ENCODE results near the gene NADSYN1. TPM values are rescaled to one million over a fixed set of nuclear protein-coding genes. Genes with fewer than 3 reads are reported as not detected.

Gene NADSYN1
- total and polyA plus RNA-seq, 2 of the 13 experiments (the other 11 are each of a cell fraction or from before 2014, with no cell fraction given): 35.7 to 51.5 TPM

GRCh38 chr11:71462726-71463125 lies 9.7 kb downstream of the NADSYN1 start:
- H3K27ac ChIP-seq (ENCODE audit: extremely low read length, insufficient read depth, low read length): no peak overlapping the region
- H3K36me3 ChIP-seq (replicated peaks in 1 of 2; ENCODE audit: control insufficient read depth in 1 of 2, insufficient read depth in 2 of 2, low read length in 2 of 2): peaks cover 22 to 52% of the 10 kb centered on the region in 2 experiments; a peak in 4 of 5 replicates
- intact Hi-C loops (cut with micrococcal nuclease; ENCODE audit: unreplicated experiment): no loop called here
- H4K20me1 ChIP-seq (ENCODE audit: insufficient read depth, low read length): no peaks in the 10 kb centered on the region
- no peak overlapping the region for H3K4me3 ChIP-seq (replicated peaks in 1 of 3; ENCODE audit: insufficient read depth in 1 of 3, low read depth in 2 of 3, low read length in 3 of 3)
- TF ChIP-seq SRSF9 (IDR thresholded peaks at IDR 0.05; ENCODE audit: borderline replicate concordance, insufficient read depth, low read depth, low read length, poor library complexity, severe bottlenecking): no peak
- TF ChIP-seq NAIF1 (CRISPR knock-in tag; IDR thresholded peaks at IDR 0.05; ENCODE audit: borderline replicate concordance): no peak
- no peak for TF ChIP-seq ZNF333 (CRISPR knock-in tag; IDR thresholded peaks at IDR 0.05; ENCODE audit: borderline replicate concordance)
- ATAC-seq (no peak), FAIRE-seq (no peak), DNase-seq (ENCODE audit: low spot score) (no peak)
- H3K4me2 ChIP-seq (ENCODE audit: low read depth, low read length): no peak overlapping the region
- CTCF ChIA-PET (ENCODE audit: low intra/inter-chr PET ratio, low total read pairs): no interaction called here
- no peak overlapping the region for H2AFZ ChIP-seq (ENCODE audit: low read length)
- no peaks in the 10 kb centered on the region for H3K79me2 ChIP-seq (ENCODE audit: insufficient read depth, low read length)
- BruUV-seq (replicated peaks): no TSS peak
- in situ Hi-C loops (cut with HindIII; ENCODE audit: extremely low pct_ligation_motif_present, low pct_unique_long_range_greater_than_20kb): no loop called here
- H3K9me3 ChIP-seq (ENCODE audit: low read length): no peaks in the 10 kb centered on the region
- POLR2A ChIA-PET: no interaction called here
- H3K9ac ChIP-seq (ENCODE audit: insufficient read depth, low read depth, low read length): no peak overlapping the region
- no peaks in the 10 kb centered on the region for H3K27me3 ChIP-seq (ENCODE audit: control insufficient read depth in 1 of 2, insufficient read depth in 2 of 2, low read length in 2 of 2)
- peaks cover 11% of the 10 kb centered on the region for H3K4me1 ChIP-seq (ENCODE audit: insufficient read depth, low read length)
- 99% methylated on average over 11 of the region's 11 CpGs for WGBS (ENCODE audit: low lambda C conversion rate)

- in situ Hi-C loops (cut with HindIII; ENCODE audit: extremely low pct_ligation_motif_present, low pct_unique_long_range_greater_than_20kb) (no loop called here), intact Hi-C loops (cut with micrococcal nuclease; ENCODE audit: unreplicated experiment) (no loop called here)
- no TSS peak for BruUV-seq (replicated peaks)
- no peak for DNase-seq (ENCODE audit: low spot score)
- no peak for TF ChIP-seq HIVEP1 (CRISPR knock-in tag; IDR thresholded peaks at IDR 0.05)
- TF ChIP-seq NRL (CRISPR knock-in tag; IDR thresholded peaks at IDR 0.05; ENCODE audit: borderline replicate concordance): 0 out of 2 replicates have a peak, but pooled peaks have one; percentile 48
- peak; percentile 6; the same call in 1 of the 2 replicates for TF ChIP-seq ZNF687 (CRISPR knock-in tag; IDR thresholded peaks at IDR 0.05)
- H3K27ac ChIP-seq (ENCODE audit: extremely low read length, insufficient read depth, low read length): no peak overlapping the region
- H3K9ac ChIP-seq (ENCODE audit: insufficient read depth, low read depth, low read length): no peak overlapping the region
- peaks cover 11% of the 10 kb centered on the region for H3K4me1 ChIP-seq (ENCODE audit: insufficient read depth, low read length)
- no peaks in the 10 kb centered on the region for H3K9me3 ChIP-seq (ENCODE audit: low read length)
- H3K27me3 ChIP-seq (ENCODE audit: control insufficient read depth in 1 of 2, insufficient read depth in 2 of 2, low read length in 2 of 2): no peaks in the 10 kb centered on the region
- no peak for FAIRE-seq
- CTCF ChIA-PET (ENCODE audit: low intra/inter-chr PET ratio, low total read pairs): no interaction called here
- no peaks in the 10 kb centered on the region for H4K20me1 ChIP-seq (ENCODE audit: insufficient read depth, low read length)
- no peaks in the 10 kb centered on the region for H3K79me2 ChIP-seq (ENCODE audit: insufficient read depth, low read length)
- ATAC-seq: no peak
- peaks cover 19 to 43% of the 10 kb centered on the region in 2 experiments; a peak in 4 of 5 replicates for H3K36me3 ChIP-seq (replicated peaks in 1 of 2; ENCODE audit: control insufficient read depth in 1 of 2, insufficient read depth in 2 of 2, low read length in 2 of 2)
- WGBS (ENCODE audit: low lambda C conversion rate): 97% methylated on average over 33 of the region's 34 CpGs
- H3K4me2 ChIP-seq (ENCODE audit: low read depth, low read length): no peak overlapping the region
- H2AFZ ChIP-seq (ENCODE audit: low read length): no peak overlapping the region
- POLR2A ChIA-PET: no interaction called here
- H3K4me3 ChIP-seq (replicated peaks in 1 of 3; ENCODE audit: insufficient read depth in 1 of 3, low read depth in 2 of 3, low read length in 3 of 3): no peak overlapping the region
These were observed 10.6 kb downstream of the NADSYN1 start for GRCh38 chr11:71463331-71464211.
